HepG2 (cell line): Measurements from ENCODE around the gene FNDC7. TPM values are rescaled to one million over a fixed set of nuclear protein-coding genes. Genes with fewer than 3 reads are reported as not detected.

Experiments used
- ATAC-seq: fragments of 200-7000 bp; cut with Tn5 transposase; 3 replicates; pipeline ENCODE4 v1.9.1; 2020; ENCODE audit warnings: mild to moderate bottlenecking, moderate library complexity
- BruUV-seq: library from RNA; stranded (reverse); fragments of 400-500 nt; replicated peaks from 2 replicates; lab custom pipeline; 2021; lab: Mats Ljungman, UMichigan
- CTCF ChIA-PET: fragments of 300-600 bp; formaldehyde crosslinking; extraction: SDS; loops from one replicate; lab custom pipeline; 2021; ENCODE audit warnings: low total read pairs, inconsistent platforms, low intra/inter-chr PET ratio; lab: Yijun Ruan, JAX
- POLR2A ChIA-PET: fragments of 350-600 bp; sonication (Branson Sonifier 250); formaldehyde crosslinking; loops from one replicate; lab custom pipeline; 2020; ENCODE audit warnings: antibody characterized with exemption, inconsistent platforms; lab: Yijun Ruan, JAX
- DNase-seq: peaks from one replicate; pipeline ENCODE4 v3.0.0-alpha.2; 2015; ENCODE audit warnings: low spot score
- FAIRE-seq: peaks from 3 replicates; lab custom pipeline; 2011; peaks lifted over from hg19 to GRCh38; lab: Jason Lieb, UNC
- H2AFZ ChIP-seq: one replicate; pipeline ENCODE4 v1.6.1; 2011; ENCODE audit warnings: low read length, inconsistent platforms
- H3K27ac ChIP-seq: fragments of 300-600 bp; 3 replicates; pipeline ENCODE4 v1.8.0; 2011; ENCODE audit warnings: mixed run types, mild to moderate bottlenecking, mixed read lengths, low read length, inconsistent platforms; ENCODE audit not compliant: insufficient read depth; ENCODE audit errors: extremely low read length
- H3K27me3 ChIP-seq, 2 experiments: fragments of 200-600 bp in 1 of 2; 2 replicates in 1 of 2; 3 replicates in 1 of 2; pipeline versions ENCODE4 v1.6.0 to v1.8.0; 2011; ENCODE audit warnings: low read length in 2 of 2, mild to moderate bottlenecking in 2 of 2, moderate library complexity in 2 of 2, inconsistent platforms in 1 of 2; ENCODE audit not compliant: insufficient read depth in 2 of 2, control insufficient read depth in 1 of 2
- H3K36me3 ChIP-seq, 2 experiments: fragments of 200-600 bp in 1 of 2; replicated peaks in 1 of 2; 2 replicates in 1 of 2; 3 replicates in 1 of 2; pipeline versions ENCODE4 v1.5.1 to v1.8.0; 2011; ENCODE audit warnings: low read length in 2 of 2, inconsistent platforms in 1 of 2; ENCODE audit not compliant: insufficient read depth in 2 of 2, control insufficient read depth in 1 of 2
- H3K4me1 ChIP-seq: 2 replicates; pipeline ENCODE4 v1.5.1; 2012; ENCODE audit warnings: low read length, inconsistent platforms; ENCODE audit not compliant: insufficient read depth
- H3K4me2 ChIP-seq: 2 replicates; pipeline ENCODE4 v1.6.0; 2011; ENCODE audit warnings: low read depth, low read length, inconsistent platforms
- H3K4me3 ChIP-seq, 3 experiments: fragments of 200-600 bp in 1 of 3; sonication (generic), shearing (Covaris generic) in 1 of 3; replicated peaks in 1 of 3; 2 replicates each; pipeline ENCODE4 v1.5.1; 2011 to 2016; ENCODE audit warnings: low read length in 3 of 3, inconsistent platforms in 2 of 3, low read depth in 2 of 3, mild to moderate bottlenecking in 2 of 3, control low read depth in 1 of 3, mixed read lengths in 1 of 3; ENCODE audit not compliant: insufficient read depth in 1 of 3
- H3K79me2 ChIP-seq: one replicate; pipeline ENCODE4 v1.6.1; 2011; ENCODE audit warnings: low read length, inconsistent platforms; ENCODE audit not compliant: insufficient read depth
- H3K9ac ChIP-seq: 2 replicates; pipeline ENCODE4 v1.6.0; 2011; ENCODE audit warnings: mild to moderate bottlenecking, low read depth, low read length, inconsistent platforms; ENCODE audit not compliant: insufficient read depth
- H3K9me3 ChIP-seq: 2 replicates; pipeline ENCODE4 v1.5.1; 2012; ENCODE audit warnings: mild to moderate bottlenecking, low read length
- H4K20me1 ChIP-seq: 2 replicates; pipeline ENCODE4 v1.6.0; 2011; ENCODE audit warnings: inconsistent platforms, mild to moderate bottlenecking, low read length, moderate library complexity; ENCODE audit not compliant: insufficient read depth
- GPBP1L1 ChIP-seq: sonication (generic); formaldehyde crosslinking; IDR thresholded peaks from 2 replicates; pipeline ENCODE4 v1.5.0; 2020; ENCODE audit warnings: mild to moderate bottlenecking, missing genetic modification reagents
- HMGXB3 ChIP-seq: sonication (generic); formaldehyde crosslinking; IDR thresholded peaks from 2 replicates; pipeline ENCODE4 v1.4.0; 2020; ENCODE audit warnings: missing genetic modification reagents, borderline replicate concordance
- HNRNPUL1 ChIP-seq: fragments of 200-400 bp; formaldehyde crosslinking; IDR thresholded peaks from 2 replicates; pipeline ENCODE4 v1.6.1; 2017; ENCODE audit warnings: low read depth, mild to moderate bottlenecking, low read length, moderate library complexity
- KDM5B ChIP-seq: sonication (generic); formaldehyde crosslinking; IDR thresholded peaks from 2 replicates; pipeline ENCODE4 v1.4.0; 2020; ENCODE audit warnings: missing genetic modification reagents, mild to moderate bottlenecking, borderline replicate concordance
- MXD4 ChIP-seq: IDR thresholded peaks from 2 replicates; pipeline ENCODE4 v1.6.1; 2016; ENCODE audit warnings: mild to moderate bottlenecking, missing biosample characterization, missing genetic modification reagents
- NCOA1 ChIP-seq: sonication (generic); formaldehyde crosslinking; IDR thresholded peaks from 2 replicates; pipeline ENCODE4 v1.9.0; 2021; ENCODE audit warnings: missing genetic modification reagents
- SATB2 ChIP-seq: sonication (generic); formaldehyde crosslinking; IDR thresholded peaks from 2 replicates; pipeline ENCODE4 v1.5.0; 2020; ENCODE audit warnings: missing genetic modification reagents
- ZBTB21 ChIP-seq: sonication (generic); formaldehyde crosslinking; IDR thresholded peaks from 2 replicates; pipeline ENCODE4 v1.4.0; 2020; ENCODE audit warnings: missing genetic modification reagents
- ZNF235 ChIP-seq: sonication (generic); formaldehyde crosslinking; IDR thresholded peaks from 2 replicates; pipeline ENCODE4 v1.8.1; 2023; ENCODE audit warnings: mild to moderate bottlenecking, missing genetic modification reagents, borderline replicate concordance
- ZNF772 ChIP-seq: sonication (generic); formaldehyde crosslinking; IDR thresholded peaks from 2 replicates; pipeline ENCODE4 v1.5.0; 2020; ENCODE audit warnings: mild to moderate bottlenecking, missing genetic modification reagents
- WGBS: methylation state at CpG from one replicate; pipeline ENCODE4 v1.1.6; 2017; ENCODE audit warnings: low lambda C conversion rate; 5-methylcytosine and 5-hydroxymethylcytosine counted together
- in situ Hi-C: cut with HindIII; loops from 2 replicates; pipeline ENCODE4 v1.10.0; 2017; ENCODE audit warnings: low pct_unique_long_range_greater_than_20kb; ENCODE audit not compliant: extremely low pct_ligation_motif_present
- intact Hi-C: fragments of 100-400 bp; cut with micrococcal nuclease; formaldehyde crosslinking; loops from one replicate; pipeline ENCODE4 v1.10.0; 2022; ENCODE audit not compliant: unreplicated experiment
- polyA plus RNA-seq, 8 experiments: library from polyadenylated mRNA; depleted of rRNA in 3 of 8; stranded (reverse) in 7 of 8; unstranded in 1 of 8; fragments of >200 nt; fragmentation: Illumina TruSeq in 4 of 8; extraction: Trizol in 4 of 8; gene quantifications; 2 replicates each; pipeline versions ENCODE4 v1.2.1 to v1.2.3, GENCODE V29; 2011 to 2016; ENCODE audit warnings: low read depth in 4 of 8, missing spikeins in 1 of 8, mixed read lengths in 1 of 8; ENCODE audit not compliant: insufficient read depth in 1 of 8
- total RNA-seq, 5 experiments: library from RNA; depleted of rRNA; stranded (reverse); fragments of >200 nt; fragmentation: Illumina TruSeq; extraction: Trizol; gene quantifications; 2 replicates each; pipeline ENCODE4 v1.2.3, GENCODE V29; 2016; ENCODE audit warnings: low read depth in 1 of 5
- TF ChIP-seq, protein P1 (sequence below): sonication (generic); formaldehyde crosslinking; IDR thresholded peaks from 2 replicates; pipeline ENCODE4 v1.8.1; 2023; ENCODE audit warnings: missing genetic modification reagents, mild to moderate bottlenecking, borderline replicate concordance

Gene FNDC7
- total and polyA plus RNA-seq, 2 of the 13 experiments (the other 11 are each of a cell fraction or from before 2014, with no cell fraction given) = 0.03 TPM; not detected in 1

DNA sequence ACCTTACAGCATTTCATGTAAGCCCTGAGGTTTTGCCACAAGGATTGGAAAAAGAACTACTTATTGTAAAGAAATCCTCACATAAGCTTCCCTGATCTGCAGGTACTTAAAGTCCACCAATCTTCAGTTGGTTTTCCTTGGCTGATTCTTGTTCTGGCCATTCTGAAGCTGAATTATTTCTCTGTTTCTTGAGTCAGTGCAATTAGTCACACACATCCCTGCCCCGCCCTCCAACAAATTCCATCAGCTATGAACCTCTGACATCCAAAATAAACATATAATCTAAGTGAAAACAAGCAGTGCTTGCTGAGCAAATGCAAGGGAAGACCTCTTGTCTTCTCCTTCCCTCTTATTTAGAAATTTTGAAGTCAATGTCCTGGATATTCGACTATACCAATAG, 8.2 kb upstream of the FNDC7 start:
- no TSS peak for BruUV-seq
- Histone ChIP-seq H2AFZ (no peak overlapping the region), H3K4me1 (no peaks in the 10 kb centered on the region), H3K27me3 (no peaks in the 10 kb centered on the region; a peak in 2 of 5 replicates), H3K36me3 (peaks cover 3 to 10% of the 10 kb centered on the region in 2 experiments; a peak in 4 of 5 replicates), H3K4me3 (no peak overlapping the region), H3K27ac (no peak overlapping the region), H3K4me2 (no peak overlapping the region), H3K9me3 (no peaks in the 10 kb centered on the region), H4K20me1 (no peaks in the 10 kb centered on the region), H3K9ac (no peak overlapping the region), H3K79me2 (no peaks in the 10 kb centered on the region)
- ATAC-seq = peak; percentile 8
- no peak for FAIRE-seq
- ChIA-PET POLR2A (interaction anchor here (2.3 kb wide), 1 partner anchor 12 kb away, joined by 11 read pairs; the partner anchor contains the start of gene PRPF38B), CTCF (no interaction called here)
- TF ChIP-seq, protein P1, sequence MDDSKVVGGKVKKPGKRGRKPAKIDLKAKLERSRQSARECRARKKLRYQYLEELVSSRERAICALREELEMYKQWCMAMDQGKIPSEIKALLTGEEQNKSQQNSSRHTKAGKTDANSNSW (CRISPR knock-in tag) = no peak
- TF ChIP-seq GPBP1L1 (CRISPR knock-in tag) (no peak), SATB2 (no peak), KDM5B (CRISPR knock-in tag) (no peak), MXD4 (CRISPR knock-in tag) (no peak), ZBTB21 (CRISPR knock-in tag) (no peak), ZNF235 (CRISPR knock-in tag) (no peak), ZNF772 (CRISPR knock-in tag) (no peak), HNRNPUL1 (no peak), NCOA1 (CRISPR knock-in tag) (no peak), HMGXB3 (CRISPR knock-in tag) (no peak)
- DNase-seq = no peak
- 62% methylated on average over 2 of the region's 2 CpGs for WGBS
- intact Hi-C loops = no loop called here
- in situ Hi-C loops = no loop called here
